C4-2B (cell line): Measurements from ENCODE around the gene INSIG1.

Experiments
- ZFX ChIP-seq: fragments of 450-650 bp; IDR thresholded peaks from 2 replicates; pipeline ENCODE4 v1.6.1; 2017
- TF ChIP-seq, protein P1 (sequence below): fragments of 450-650 bp; conservative IDR thresholded peaks from 2 replicates; pipeline ENCODE4 v1.5.1; 2017; ENCODE audit warnings: mild to moderate bottlenecking

DNA sequence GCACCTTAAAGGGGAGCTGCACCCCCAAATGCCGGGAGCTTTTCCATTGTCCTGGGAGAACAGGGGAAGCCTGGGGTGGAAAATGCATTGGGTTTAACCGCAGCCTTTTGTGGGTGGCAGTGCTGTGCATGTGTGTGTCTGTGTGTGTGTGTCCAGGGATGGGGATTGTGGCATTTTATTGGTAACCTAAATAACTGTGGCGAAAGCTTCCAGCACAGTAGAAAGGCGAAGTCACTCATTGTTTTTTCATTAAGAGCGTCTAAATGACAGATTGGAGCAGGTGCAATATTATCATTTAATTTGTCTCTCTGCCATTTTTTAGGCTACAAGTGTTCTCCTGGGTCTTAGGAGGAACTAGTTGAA lies 55.1 kb downstream of the INSIG1 start:
- TF ChIP-seq, protein P1, sequence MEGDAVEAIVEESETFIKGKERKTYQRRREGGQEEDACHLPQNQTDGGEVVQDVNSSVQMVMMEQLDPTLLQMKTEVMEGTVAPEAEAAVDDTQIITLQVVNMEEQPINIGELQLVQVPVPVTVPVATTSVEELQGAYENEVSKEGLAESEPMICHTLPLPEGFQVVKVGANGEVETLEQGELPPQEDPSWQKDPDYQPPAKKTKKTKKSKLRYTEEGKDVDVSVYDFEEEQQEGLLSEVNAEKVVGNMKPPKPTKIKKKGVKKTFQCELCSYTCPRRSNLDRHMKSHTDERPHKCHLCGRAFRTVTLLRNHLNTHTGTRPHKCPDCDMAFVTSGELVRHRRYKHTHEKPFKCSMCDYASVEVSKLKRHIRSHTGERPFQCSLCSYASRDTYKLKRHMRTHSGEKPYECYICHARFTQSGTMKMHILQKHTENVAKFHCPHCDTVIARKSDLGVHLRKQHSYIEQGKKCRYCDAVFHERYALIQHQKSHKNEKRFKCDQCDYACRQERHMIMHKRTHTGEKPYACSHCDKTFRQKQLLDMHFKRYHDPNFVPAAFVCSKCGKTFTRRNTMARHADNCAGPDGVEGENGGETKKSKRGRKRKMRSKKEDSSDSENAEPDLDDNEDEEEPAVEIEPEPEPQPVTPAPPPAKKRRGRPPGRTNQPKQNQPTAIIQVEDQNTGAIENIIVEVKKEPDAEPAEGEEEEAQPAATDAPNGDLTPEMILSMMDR = no peak
- TF ChIP-seq ZFX = no peak
